OCI-LY3 (cell line): ENCODE results near the gene PDK2.
"Not testable (repeated sequence)": the region's sequence is repeated elsewhere in the genome, so short reads cannot be mapped to it uniquely, and the experiment has no call there.

Source experiments
- H2AFZ ChIP-seq: fragments of 200-600, 300-600 bp; shearing (Covaris generic); 2 replicates; pipeline ENCODE4 v1.6.0; 2014; ENCODE audit warnings: antibody characterized with exemption, low read depth, low read length
- H3K27ac ChIP-seq: fragments of 200-600, 300-600 bp; sonication (generic); 2 replicates; pipeline ENCODE4 v1.5.1; 2014; ENCODE audit warnings: mild to moderate bottlenecking, low read length, moderate library complexity, mixed read lengths
- H3K27me3 ChIP-seq: fragments of 200-600, 300-600 bp; sonication (generic); 2 replicates; pipeline ENCODE4 v1.6.1; 2014; ENCODE audit warnings: low read depth, low read length, mixed read lengths
- H3K36me3 ChIP-seq: fragments of 200-600, 300-600 bp; sonication (generic); replicated peaks from 2 replicates; pipeline ENCODE3; 2014; ENCODE audit warnings: low read depth, low read length, mixed read lengths
- H3K4me1 ChIP-seq: fragments of 300-600, 200-600 bp; sonication (generic); 2 replicates; pipeline ENCODE4 v1.6.1; 2014; ENCODE audit warnings: low read length, mixed read lengths
- H3K4me2 ChIP-seq: fragments of 200-600, 300-600 bp; sonication (generic); 2 replicates; pipeline ENCODE4 v1.6.1; 2014; ENCODE audit warnings: low read length, mixed read lengths
- H3K4me3 ChIP-seq: fragments of 300-600, 200-600 bp; sonication (generic); 2 replicates; pipeline ENCODE4 v1.5.1; 2014; ENCODE audit warnings: antibody characterized with exemption, mild to moderate bottlenecking, low read length, moderate library complexity
- H3K79me2 ChIP-seq: fragments of 300-600, 200-600 bp; shearing (Covaris generic); 2 replicates; pipeline ENCODE4 v1.6.1; 2014; ENCODE audit warnings: mild to moderate bottlenecking, low read length, mixed read lengths
- H3K9ac ChIP-seq: fragments of 300-600, 200-600 bp; shearing (Covaris generic); 2 replicates; pipeline ENCODE4 v1.6.0; 2014; ENCODE audit warnings: mild to moderate bottlenecking, low read length, moderate library complexity
- H3K9me3 ChIP-seq: fragments of 200-600, 300-600 bp; shearing (Covaris generic); 2 replicates; pipeline ENCODE4 v1.6.1; 2014; ENCODE audit warnings: low read length, mixed read lengths; ENCODE audit not compliant: insufficient read depth
- H4K20me1 ChIP-seq: fragments of 200-600, 300-600 bp; sonication (generic); 2 replicates; pipeline ENCODE4 v1.6.1; 2016; ENCODE audit warnings: low read length, mixed read lengths; ENCODE audit not compliant: insufficient read depth
- EZH2phosphoT487 ChIP-seq: fragments of 200-600 bp; shearing (Covaris generic); IDR thresholded peaks from 2 replicates; pipeline ENCODE4 v1.6.1; 2018; ENCODE audit warnings: antibody characterized with exemption, mixed run types, low read depth
- TF ChIP-seq, protein P1 (sequence below): fragments of 200-600, 300-600 bp; sonication (generic); IDR thresholded peaks from 2 replicates; pipeline ENCODE4 v1.5.1; 2014; ENCODE audit warnings: antibody characterized with exemption, low read length, low read depth

Gene PDK2

DNA sequence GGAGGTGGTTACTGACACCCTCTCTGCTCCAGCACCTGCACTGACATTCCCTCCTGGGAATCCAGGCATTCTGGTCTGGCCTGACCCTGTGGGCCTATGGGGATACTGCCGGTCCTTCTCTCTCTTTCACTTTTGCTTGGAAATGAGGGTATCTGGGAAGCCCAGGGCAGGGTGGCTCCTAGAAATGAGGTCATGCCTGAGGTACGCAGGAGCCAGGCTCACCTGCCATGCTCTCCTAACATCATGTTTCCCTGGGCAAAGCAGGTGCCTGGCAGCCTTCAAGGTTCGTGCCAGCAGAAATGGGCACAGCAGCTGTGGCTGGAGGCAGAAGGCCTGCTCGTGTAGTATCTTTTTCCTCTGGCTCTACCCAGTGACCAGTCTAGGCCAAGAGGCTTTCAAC, 35.9 kb upstream of the PDK2 start:
- Histone ChIP-seq H3K4me2 (no peak overlapping the region), H3K4me1 (peaks cover 15% of the 10 kb centered on the region), H3K4me3 (no peak overlapping the region), H2AFZ (no peak overlapping the region), H3K36me3 (no peaks in the 10 kb centered on the region), H3K9me3 (no peaks in the 10 kb centered on the region), H3K27me3 (peaks cover 5% of the 10 kb centered on the region; the same call in 1 of the 2 replicates), H4K20me1 (no peaks in the 10 kb centered on the region), H3K27ac (no peak overlapping the region), H3K79me2 (no peaks in the 10 kb centered on the region), H3K9ac (no peak overlapping the region)
- TF ChIP-seq EZH2phosphoT487: no peak
- TF ChIP-seq, protein P1, sequence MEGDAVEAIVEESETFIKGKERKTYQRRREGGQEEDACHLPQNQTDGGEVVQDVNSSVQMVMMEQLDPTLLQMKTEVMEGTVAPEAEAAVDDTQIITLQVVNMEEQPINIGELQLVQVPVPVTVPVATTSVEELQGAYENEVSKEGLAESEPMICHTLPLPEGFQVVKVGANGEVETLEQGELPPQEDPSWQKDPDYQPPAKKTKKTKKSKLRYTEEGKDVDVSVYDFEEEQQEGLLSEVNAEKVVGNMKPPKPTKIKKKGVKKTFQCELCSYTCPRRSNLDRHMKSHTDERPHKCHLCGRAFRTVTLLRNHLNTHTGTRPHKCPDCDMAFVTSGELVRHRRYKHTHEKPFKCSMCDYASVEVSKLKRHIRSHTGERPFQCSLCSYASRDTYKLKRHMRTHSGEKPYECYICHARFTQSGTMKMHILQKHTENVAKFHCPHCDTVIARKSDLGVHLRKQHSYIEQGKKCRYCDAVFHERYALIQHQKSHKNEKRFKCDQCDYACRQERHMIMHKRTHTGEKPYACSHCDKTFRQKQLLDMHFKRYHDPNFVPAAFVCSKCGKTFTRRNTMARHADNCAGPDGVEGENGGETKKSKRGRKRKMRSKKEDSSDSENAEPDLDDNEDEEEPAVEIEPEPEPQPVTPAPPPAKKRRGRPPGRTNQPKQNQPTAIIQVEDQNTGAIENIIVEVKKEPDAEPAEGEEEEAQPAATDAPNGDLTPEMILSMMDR: no peak

DNA sequence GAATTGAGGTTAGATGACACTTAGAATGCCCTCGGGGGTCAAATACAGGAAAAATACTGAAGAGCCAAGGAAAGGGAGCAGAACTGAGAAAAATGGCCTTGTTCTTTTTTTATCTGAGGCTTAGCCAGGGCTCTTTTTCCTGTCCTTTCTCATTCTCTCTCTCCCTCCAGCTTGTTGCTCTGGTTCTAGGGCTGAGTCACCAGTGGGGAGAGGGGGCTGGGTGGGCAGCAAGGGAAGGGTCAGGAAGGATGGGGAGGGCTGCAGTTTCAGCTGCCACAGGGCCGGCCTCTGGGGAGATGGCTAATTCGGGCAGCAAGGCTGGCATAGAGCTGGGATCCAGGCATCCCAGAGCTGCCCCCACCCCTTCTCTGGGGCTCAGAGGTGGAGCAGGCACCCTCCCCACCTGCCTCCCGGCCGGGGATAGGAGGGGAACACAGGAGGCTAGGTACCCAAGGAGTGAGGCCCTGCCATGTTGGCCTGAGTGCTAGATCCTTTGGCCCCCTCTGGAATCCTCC, 35.3 kb upstream of the PDK2 start:
- Histone ChIP-seq H2AFZ (no peak overlapping the region), H4K20me1 (no peaks in the 10 kb centered on the region), H3K4me1 (peaks cover 15% of the 10 kb centered on the region), H3K4me2 (no peak overlapping the region), H3K27ac (no peak overlapping the region), H3K36me3 (no peaks in the 10 kb centered on the region), H3K9ac (no peak overlapping the region), H3K79me2 (no peaks in the 10 kb centered on the region), H3K9me3 (no peaks in the 10 kb centered on the region), H3K4me3 (no peak overlapping the region), H3K27me3 (peaks cover 5% of the 10 kb centered on the region; the same call in 1 of the 2 replicates)
- TF ChIP-seq, protein P1: no peak
- no peak for TF ChIP-seq EZH2phosphoT487

DNA sequence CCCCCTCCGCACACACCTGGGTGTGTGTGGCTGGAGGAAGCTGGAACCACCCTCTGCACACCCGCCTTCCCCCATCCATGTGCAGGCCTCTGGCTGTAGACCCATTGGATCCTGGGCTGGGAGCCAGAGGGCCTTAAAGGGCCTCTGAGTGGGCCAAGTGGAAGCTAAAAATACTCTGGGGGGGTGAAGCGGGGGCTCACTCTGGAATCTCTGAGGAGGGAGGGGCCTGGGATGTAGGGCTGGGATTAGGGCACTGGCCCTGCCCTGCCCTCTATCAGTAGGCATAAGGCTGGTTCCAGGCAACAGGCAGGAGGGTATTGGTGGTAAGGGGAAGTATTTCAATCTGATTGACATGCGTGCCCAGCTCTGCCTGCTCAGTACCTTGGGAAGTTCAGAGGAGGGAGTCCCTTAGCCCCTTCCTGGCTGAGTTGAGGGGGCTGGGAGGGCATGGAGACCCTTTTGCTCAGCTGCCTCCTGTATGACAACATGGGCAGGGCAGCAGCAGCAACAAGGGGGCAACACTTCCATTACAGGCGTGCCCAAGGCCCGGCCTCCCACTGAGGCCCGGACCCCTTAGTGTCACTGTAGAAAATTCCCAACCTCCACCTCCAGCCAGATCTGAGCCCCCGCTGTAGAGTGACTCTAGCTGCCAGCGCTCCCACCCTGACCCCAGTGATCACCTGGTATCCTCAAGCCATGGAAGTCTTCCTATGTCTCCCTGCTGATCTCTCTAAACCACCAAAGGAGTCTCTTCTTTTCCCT, 34.0 kb upstream of the PDK2 start:
- Histone ChIP-seq H3K9me3 (no peaks in the 10 kb centered on the region), H3K27ac (no peak overlapping the region), H3K36me3 (no peaks in the 10 kb centered on the region), H3K9ac (no peak overlapping the region), H2AFZ (no peak overlapping the region), H3K4me3 (no peak overlapping the region), H3K79me2 (no peaks in the 10 kb centered on the region), H3K4me1 (peaks cover 12% of the 10 kb centered on the region), H3K4me2 (no peak overlapping the region), H4K20me1 (no peaks in the 10 kb centered on the region), H3K27me3 (no peaks in the 10 kb centered on the region)
- TF ChIP-seq EZH2phosphoT487: no peak
- TF ChIP-seq, protein P1: no peak

- H3K4me1 ChIP-seq: peaks cover 12% of the 10 kb centered on the region
- H3K27me3 ChIP-seq, H3K4me2 ChIP-seq, H2AFZ ChIP-seq, H3K9ac ChIP-seq, H3K4me3 ChIP-seq, H4K20me1 ChIP-seq, H3K79me2 ChIP-seq, H3K27ac ChIP-seq, H3K36me3 ChIP-seq, H3K9me3 ChIP-seq: not testable (repeated sequence)
These were observed 33.5 kb upstream of the PDK2 start for GRCh38 chr17:50061713-50062045.
